ENCODE measurements around the gene ERAL1. TPM values are rescaled to one million over a fixed set of nuclear protein-coding genes. Genes with fewer than 3 reads are reported as not detected.
"Not testable (repeated sequence)": the region's sequence is repeated elsewhere in the genome, so short reads cannot be mapped to it uniquely, and the experiment has no call there.

The ERAL1 gene
- total RNA-seq, 4 donors from 2014 or later: 19.0 to 67.6 (median 32.3) TPM

DNA sequence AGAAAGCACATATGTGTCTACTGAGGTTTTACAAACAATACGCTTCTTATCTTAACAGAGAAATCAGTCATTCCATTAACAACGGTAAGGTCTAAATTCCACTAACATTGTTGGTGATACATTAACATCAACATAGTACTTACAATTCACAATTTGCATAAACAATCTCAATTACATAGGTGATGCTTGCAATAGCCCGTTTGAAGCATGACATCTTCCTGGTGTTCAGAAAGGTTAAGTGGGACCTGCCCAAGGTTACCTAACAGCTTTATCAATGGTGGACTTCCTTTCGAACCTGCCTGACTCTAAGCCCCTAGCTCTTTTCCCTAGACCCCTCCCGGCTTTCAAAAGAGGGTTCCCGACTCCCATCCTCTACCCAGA is 12.9 kb upstream of the ERAL1 start:
- peak overlapping the region; percentile 79 to 80 for H3K27ac ChIP-seq
- intact Hi-C loops (cut with DNase I; ENCODE audit: low total_unique reads): no loop called here

DNA sequence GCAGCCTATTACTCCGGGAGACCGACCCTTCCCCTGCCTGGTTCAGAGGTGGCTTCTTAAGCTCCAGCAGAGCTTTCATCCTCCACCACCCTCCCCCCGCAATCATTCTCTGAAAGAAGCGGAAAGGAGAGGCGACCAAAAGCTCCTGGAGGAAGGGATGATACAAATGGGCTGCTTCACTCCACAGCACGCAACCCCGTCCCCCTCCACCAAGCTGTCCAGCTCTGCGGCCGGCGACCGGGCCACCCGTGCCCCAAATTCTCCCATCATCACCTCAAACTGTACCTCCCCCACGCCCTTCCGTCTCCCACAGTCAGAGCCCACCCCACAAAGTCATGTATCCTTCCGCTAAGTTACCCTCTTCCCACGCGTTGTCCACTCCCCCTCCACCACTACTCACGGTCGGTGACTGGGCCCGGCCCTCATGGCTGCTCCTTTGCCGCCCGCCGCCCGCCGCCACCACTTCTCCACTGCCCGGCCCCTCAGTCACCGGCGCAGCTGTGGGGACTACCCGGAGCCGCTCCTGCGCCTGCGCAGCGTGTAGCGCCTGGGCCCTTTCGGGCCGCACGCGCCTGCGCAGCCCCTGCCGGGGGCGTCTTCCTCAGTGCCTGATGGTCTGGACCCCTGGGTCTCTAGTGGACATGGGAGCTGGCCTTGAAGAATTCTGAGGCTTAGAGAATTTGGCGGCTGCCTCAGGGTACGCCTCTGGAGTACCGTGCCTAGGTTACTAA is 12.4 kb upstream of the ERAL1 start, which contains the start of gene FAM222B:
TSS of gene FAM222B (minus strand) at position 509 of the 731 bp plus-strand sequence. CDS start 76,123 bp downstream, outside the sequence.
- H3K27me3 ChIP-seq: no peaks in the 10 kb centered on the region
- H3K36me3 ChIP-seq: no peaks in the 10 kb centered on the region
- peaks cover 0 to 5% of the 10 kb centered on the region in 2 donors for H3K4me1 ChIP-seq
- intact Hi-C loops (cut with DNase I; ENCODE audit: low total_unique reads): no loop called here
- peak within 1 kb of the TSS; percentile 68 to 71 for H3K4me3 ChIP-seq
- peak; percentile 66 to 81 for DNase-seq
- TF ChIP-seq, protein P1, sequence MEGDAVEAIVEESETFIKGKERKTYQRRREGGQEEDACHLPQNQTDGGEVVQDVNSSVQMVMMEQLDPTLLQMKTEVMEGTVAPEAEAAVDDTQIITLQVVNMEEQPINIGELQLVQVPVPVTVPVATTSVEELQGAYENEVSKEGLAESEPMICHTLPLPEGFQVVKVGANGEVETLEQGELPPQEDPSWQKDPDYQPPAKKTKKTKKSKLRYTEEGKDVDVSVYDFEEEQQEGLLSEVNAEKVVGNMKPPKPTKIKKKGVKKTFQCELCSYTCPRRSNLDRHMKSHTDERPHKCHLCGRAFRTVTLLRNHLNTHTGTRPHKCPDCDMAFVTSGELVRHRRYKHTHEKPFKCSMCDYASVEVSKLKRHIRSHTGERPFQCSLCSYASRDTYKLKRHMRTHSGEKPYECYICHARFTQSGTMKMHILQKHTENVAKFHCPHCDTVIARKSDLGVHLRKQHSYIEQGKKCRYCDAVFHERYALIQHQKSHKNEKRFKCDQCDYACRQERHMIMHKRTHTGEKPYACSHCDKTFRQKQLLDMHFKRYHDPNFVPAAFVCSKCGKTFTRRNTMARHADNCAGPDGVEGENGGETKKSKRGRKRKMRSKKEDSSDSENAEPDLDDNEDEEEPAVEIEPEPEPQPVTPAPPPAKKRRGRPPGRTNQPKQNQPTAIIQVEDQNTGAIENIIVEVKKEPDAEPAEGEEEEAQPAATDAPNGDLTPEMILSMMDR (IDR thresholded peaks at IDR 0.05): peak in 2 of 4 experiments; percentile 2 to 12
- peak; percentile 51 to 74 for TF ChIP-seq POLR2A (IDR thresholded peaks at IDR 0.05)
- H3K9me3 ChIP-seq: no peaks in the 10 kb centered on the region
- peak within 1 kb of the TSS; percentile 79 to 80 for H3K27ac ChIP-seq

More for the DNA sequence above, 12.9 kb upstream of the ERAL1 start:
- H3K4me1 ChIP-seq: peaks cover 0 to 5% of the 10 kb centered on the region in 2 donors
- H3K27me3 ChIP-seq: no peaks in the 10 kb centered on the region
- peak overlapping the region; percentile 68 to 71 for H3K4me3 ChIP-seq
- no peaks in the 10 kb centered on the region for H3K9me3 ChIP-seq
- no peak for TF ChIP-seq POLR2A (IDR thresholded peaks at IDR 0.05)
- TF ChIP-seq, protein P1 (IDR thresholded peaks at IDR 0.05): no peak
- no peaks in the 10 kb centered on the region for H3K36me3 ChIP-seq
- DNase-seq: no peak

DNA sequence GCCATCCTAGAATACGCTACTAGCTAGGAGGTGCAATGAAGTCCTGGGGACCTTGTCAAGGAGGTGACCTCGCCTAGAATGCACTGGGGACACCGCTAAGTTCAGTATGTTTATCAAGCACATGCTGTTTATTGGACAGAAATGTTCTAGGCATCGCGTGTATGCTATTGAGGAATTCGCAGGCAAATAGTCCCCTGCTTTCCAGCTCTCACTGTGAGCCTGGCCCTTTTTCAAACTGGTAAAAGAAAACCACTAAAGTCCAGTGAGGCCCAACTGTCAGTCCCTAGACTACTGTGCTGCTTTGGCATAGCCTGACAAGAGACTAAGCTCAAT is 11.0 kb upstream of the ERAL1 start:
- intact Hi-C loops (cut with DNase I; ENCODE audit: low total_unique reads): no loop called here
- DNase-seq: no peak
- no peaks in the 10 kb centered on the region for H3K27me3 ChIP-seq

DNA sequence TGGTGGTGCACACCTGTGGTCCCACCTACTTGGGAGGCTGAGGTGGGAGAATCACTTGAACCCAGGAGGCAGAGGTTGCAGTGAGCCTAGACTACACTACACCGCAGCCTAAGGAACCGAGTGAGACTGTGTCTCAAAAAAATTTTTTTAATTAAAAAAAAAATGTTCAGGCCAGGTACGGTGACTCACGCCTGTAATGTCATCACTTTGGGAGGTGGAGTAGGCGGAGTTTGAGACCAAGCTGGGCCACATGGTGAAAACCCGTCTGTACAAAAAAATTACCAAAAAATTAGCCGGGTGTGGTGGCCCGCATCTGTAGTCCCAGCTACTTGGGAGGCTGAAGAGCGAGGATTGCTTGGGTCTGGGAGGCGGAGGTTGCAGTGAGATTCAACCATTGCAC is 8.6 kb upstream of the ERAL1 start:
- no peaks in the 10 kb centered on the region for H3K9me3 ChIP-seq
- H3K27me3 ChIP-seq: no peaks in the 10 kb centered on the region
- intact Hi-C loops (cut with DNase I; ENCODE audit: low total_unique reads): no loop called here
- no peaks in the 10 kb centered on the region for H3K36me3 ChIP-seq
- H3K4me1 ChIP-seq: peaks cover 0 to 5% of the 10 kb centered on the region in 2 donors
- no peak overlapping the region for H3K4me3 ChIP-seq
- no peak overlapping the region for H3K27ac ChIP-seq
- no peak for DNase-seq
- TF ChIP-seq, protein P1 (IDR thresholded peaks at IDR 0.05): no peak
- no peak for TF ChIP-seq POLR2A (IDR thresholded peaks at IDR 0.05)

More for the DNA sequence above, 11.0 kb upstream of the ERAL1 start:
- TF ChIP-seq, protein P1 (IDR thresholded peaks at IDR 0.05): no peak
- no peak for TF ChIP-seq POLR2A (IDR thresholded peaks at IDR 0.05)
- Histone ChIP-seq H3K36me3 (no peaks in the 10 kb centered on the region), H3K27ac (no peak overlapping the region), H3K4me1 (peaks cover 0 to 5% of the 10 kb centered on the region in 2 donors), H3K4me3 (no peak overlapping the region), H3K9me3 (no peaks in the 10 kb centered on the region)

DNA sequence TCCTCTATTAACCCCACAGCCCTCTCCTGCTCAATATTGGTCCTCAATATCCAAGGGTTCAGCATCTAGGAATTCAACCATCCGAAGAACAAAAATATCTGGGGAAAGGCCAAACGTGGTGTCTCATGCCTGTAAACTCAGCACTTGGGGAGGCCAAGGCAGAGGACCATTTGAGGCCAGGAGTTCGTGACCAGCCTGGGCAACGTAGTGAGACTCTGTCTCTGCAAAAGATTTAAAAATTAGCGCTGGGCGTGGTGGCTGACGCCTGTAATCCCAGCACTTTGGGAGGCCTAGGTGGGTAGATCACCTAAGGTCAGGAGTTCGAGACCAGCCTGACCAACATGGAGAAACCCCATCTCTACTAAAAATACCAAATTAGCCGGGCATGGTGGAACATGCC is 8.1 kb upstream of the ERAL1 start:
- H3K27ac ChIP-seq; H3K9me3 ChIP-seq; H3K4me1 ChIP-seq; DNase-seq; intact Hi-C loops (cut with DNase I; ENCODE audit: low total_unique reads); H3K4me3 ChIP-seq; H3K27me3 ChIP-seq; H3K36me3 ChIP-seq: not testable (repeated sequence)
